Neural cell (in vitro differentiated cells): ENCODE data around the gene OSBPL9.

Experiments
- EP300 ChIP-seq: fragments of 450-650 bp; conservative IDR thresholded peaks from 2 replicates; pipeline ENCODE4 v1.6.1; 2014; ENCODE audit warnings: antibody characterized with exemption, mild to moderate bottlenecking, moderate library complexity; ENCODE audit not compliant: poor library complexity, severe bottlenecking
- EZH2 ChIP-seq: fragments of 200-600, 300-800 bp; shearing (Covaris generic), sonication (generic); IDR thresholded peaks from 2 replicates; pipeline ENCODE4 v1.6.1; 2014; ENCODE audit warnings: antibody characterized with exemption, low read length, borderline replicate concordance, mild to moderate bottlenecking; ENCODE audit not compliant: insufficient read depth, poor library complexity, severe bottlenecking
- POLR2AphosphoS5 ChIP-seq: IDR thresholded peaks from 2 replicates; pipeline ENCODE4 v1.6.1; 2012
- RAD21 ChIP-seq: fragments of 450-650 bp; conservative IDR thresholded peaks from 2 replicates; pipeline ENCODE4 v1.6.1; 2014; ENCODE audit warnings: antibody characterized with exemption, mild to moderate bottlenecking, moderate library complexity
- REST ChIP-seq: IDR thresholded peaks from 2 replicates; pipeline ENCODE4 v1.6.1; 2012; ENCODE audit warnings: borderline replicate concordance
- TAF1 ChIP-seq: IDR thresholded peaks from 2 replicates; pipeline ENCODE4 v1.6.1; 2012; ENCODE audit warnings: low read depth
- TF ChIP-seq, protein P1 (sequence below): fragments of 450-650 bp; IDR thresholded peaks from 2 replicates; pipeline ENCODE4 v1.5.1; 2014; ENCODE audit warnings: antibody characterized with exemption, mild to moderate bottlenecking, moderate library complexity; ENCODE audit not compliant: poor library complexity, severe bottlenecking

- TF ChIP-seq RAD21 (no peak), REST (no peak), TAF1 (no peak), EP300 (no peak), POLR2AphosphoS5 (no peak), EZH2 (no peak)
- TF ChIP-seq, protein P1, sequence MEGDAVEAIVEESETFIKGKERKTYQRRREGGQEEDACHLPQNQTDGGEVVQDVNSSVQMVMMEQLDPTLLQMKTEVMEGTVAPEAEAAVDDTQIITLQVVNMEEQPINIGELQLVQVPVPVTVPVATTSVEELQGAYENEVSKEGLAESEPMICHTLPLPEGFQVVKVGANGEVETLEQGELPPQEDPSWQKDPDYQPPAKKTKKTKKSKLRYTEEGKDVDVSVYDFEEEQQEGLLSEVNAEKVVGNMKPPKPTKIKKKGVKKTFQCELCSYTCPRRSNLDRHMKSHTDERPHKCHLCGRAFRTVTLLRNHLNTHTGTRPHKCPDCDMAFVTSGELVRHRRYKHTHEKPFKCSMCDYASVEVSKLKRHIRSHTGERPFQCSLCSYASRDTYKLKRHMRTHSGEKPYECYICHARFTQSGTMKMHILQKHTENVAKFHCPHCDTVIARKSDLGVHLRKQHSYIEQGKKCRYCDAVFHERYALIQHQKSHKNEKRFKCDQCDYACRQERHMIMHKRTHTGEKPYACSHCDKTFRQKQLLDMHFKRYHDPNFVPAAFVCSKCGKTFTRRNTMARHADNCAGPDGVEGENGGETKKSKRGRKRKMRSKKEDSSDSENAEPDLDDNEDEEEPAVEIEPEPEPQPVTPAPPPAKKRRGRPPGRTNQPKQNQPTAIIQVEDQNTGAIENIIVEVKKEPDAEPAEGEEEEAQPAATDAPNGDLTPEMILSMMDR: no peak
These were observed 49.6 kb downstream of the OSBPL9 start for GRCh38 chr1:51666478-51666877.
